ENCODE results near the gene CPLX3.
A peak's percentile ranks its signal among the peaks of the same experiment; 100 is the strongest.

The CPLX3 gene

DNA sequence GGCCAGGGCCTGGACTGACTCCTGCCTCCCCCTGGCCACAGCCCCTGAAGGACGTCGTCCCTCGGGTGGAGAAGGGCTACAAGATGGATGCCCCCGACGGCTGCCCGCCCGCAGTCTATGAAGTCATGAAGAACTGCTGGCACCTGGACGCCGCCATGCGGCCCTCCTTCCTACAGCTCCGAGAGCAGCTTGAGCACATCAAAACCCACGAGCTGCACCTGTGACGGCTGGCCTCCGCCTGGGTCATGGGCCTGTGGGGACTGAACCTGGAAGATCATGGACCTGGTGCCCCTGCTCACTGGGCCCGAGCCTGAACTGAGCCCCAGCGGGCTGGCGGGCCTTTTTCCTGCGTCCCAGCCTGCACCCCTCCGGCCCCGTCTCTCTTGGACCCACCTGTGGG, 24.1 kb upstream of the CPLX3 start:
- DNase-seq (ENCODE audit: low spot score), result no peak

DNA sequence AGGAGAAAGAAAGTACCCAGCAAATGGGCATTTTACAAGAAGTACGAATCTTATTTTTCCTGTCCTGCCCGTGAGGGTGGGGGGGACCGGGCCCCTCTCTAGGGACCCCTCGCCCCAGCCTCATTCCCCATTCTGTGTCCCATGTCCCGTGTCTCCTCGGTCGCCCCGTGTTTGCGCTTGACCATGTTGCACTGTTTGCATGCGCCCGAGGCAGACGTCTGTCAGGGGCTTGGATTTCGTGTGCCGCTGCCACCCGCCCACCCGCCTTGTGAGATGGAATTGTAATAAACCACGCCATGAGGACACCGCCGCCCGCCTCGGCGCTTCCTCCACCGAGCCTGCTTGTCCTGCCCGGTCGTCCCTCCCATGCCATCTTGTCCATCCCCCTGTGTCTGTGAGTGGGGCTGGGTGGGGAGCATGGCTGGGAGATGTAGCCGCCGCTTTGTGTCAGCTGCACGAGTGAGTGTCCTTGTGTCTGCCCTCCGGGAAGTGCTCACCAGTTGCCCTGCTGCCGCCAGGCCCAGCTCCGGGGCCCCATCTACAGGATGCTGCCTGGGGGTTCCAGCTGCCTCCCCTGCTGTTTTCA, 23.5 kb upstream of the CPLX3 start:
- DNase-seq (ENCODE audit: low spot score), result no peak

DNA sequence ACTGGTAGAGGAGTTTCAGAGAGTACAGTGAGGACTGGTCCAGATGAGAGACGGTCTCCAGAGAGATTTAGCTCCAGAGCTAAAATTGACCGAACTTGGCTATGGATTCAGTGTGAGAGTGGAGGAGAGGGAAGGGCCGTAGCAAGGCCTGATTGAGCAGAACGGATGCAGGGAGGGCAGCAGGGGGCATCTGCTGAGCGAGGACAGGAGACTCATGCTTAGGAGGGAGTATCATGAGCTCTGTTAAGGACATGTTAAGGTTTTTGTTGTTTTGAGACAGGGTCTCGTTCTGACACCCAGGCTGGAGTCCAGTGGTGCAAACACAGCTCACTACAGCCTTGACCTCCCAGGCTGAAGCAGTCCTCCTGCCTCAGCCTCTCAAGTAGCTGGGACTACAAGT, 21.5 kb upstream of the CPLX3 start:
- DNase-seq (ENCODE audit: low spot score), result no peak

DNA sequence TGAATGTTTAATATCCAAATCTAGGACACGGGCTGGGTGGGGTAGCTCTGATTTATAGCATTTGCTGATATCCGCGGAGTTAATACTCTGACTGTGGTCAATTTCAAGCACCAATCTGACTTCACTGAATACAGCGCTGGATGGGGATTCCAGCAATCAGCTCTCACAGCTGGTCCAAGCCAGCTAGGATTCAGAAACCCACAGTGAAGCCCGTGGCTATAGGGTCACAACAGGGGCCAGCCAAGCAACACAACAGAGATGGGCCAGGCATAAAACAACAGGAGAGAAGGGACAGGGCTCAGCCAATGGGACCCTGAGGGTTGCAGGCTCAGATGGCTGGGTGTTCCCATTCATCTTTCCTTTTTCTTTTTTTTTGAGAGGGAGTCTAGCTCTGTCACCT, 19.1 kb upstream of the CPLX3 start:
- no peak for DNase-seq (ENCODE audit: low spot score)

DNA sequence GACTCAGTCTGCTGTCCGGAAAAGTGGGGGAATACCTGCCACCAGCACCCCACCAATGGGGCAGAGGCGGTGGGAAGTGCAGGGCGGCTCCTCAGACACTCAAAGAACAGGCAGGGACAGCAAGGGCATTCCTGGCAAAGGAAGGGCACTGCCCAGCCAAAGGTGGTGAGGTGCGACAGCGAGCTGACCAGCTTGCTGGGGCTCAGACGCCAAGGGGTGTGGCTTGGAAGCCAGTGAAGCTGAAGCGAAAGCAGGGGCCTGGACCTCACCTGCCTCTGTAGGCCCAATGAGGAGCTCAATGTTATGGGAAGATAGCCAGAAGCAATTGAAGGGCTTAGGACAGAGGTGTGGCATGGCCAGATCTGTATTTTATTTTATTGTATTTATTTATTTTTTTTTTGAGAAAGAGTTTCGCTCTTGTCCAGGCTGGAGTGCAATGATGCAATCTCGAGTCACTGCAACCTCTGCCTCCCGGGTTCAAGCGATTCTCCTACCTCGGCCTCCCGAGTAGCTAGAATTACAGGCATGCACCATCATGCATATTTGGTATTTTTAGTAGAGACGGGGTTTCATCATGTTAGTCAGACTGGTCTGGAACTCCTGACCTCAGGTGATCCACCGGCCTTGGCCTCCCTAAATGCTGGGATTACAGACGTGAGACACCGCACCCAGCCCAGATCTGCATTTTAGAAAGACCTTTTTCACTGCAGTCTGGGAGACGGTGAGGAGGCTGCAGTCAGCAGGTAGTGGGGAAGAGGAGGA, 18.2 kb upstream of the CPLX3 start:
- no peak for DNase-seq (ENCODE audit: low spot score)

DNA sequence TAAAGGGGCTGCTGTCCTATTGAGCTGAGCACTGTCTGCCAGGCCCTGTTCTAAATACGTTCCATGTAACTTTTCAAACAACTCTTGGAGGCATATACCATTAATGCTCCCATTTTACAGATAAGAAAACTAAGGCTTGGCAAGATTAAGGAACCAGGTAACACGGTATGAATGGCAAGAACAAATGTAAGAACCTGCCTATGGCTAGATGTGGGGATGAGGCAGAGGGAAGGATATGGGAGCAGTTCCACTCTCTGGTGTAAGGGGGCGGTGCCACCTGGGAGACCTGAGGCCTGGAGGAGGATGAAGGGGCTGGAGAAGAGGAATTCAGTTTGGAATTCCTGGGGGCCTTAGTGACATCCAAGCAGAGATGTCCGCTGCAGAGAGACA, 17.6 kb upstream of the CPLX3 start:
- DNase-seq (ENCODE audit: low spot score), result no peak

DNA sequence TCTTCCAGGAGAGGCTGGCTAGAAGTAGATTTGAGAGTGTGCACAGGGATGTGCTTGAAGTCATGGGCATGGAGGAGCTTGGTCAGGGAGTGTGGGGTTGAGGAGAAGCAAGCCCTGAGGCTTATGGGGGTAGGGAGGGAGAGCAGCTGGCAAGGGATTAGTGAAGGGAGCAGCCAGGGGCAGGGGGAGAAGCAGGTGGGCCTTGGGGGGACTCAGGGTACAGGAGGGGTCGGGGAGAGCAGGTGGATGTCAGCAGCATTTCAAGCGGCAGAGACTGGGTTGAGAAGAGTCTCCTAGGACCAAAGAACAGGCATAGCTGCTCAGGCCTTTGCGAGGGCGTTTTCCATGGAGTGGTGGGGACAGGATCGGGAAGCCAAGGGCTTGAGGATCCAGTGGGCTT, 17.2 kb upstream of the CPLX3 start:
- no peak for DNase-seq (ENCODE audit: low spot score)

DNA sequence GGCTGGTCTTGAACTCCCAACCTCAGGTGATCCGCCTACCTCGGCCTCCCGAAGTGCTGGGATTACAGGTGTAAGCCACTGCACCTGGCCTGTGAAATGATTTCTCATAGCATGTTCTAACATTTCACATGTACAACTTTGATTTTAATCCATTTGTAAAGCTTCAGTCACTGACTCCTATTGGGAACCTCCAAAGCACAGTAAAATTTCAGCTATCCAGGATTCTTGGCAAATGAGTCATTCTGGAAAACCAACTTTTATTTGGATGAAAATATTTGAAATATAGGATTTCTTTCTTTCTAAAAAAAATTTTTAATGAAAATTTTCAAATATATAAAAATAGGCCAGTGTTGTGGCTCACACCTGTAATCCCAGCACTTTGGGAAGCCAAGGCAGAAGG, 16.5 kb upstream of the CPLX3 start:
- peak; percentile 33 for DNase-seq (ENCODE audit: low spot score)

DNA sequence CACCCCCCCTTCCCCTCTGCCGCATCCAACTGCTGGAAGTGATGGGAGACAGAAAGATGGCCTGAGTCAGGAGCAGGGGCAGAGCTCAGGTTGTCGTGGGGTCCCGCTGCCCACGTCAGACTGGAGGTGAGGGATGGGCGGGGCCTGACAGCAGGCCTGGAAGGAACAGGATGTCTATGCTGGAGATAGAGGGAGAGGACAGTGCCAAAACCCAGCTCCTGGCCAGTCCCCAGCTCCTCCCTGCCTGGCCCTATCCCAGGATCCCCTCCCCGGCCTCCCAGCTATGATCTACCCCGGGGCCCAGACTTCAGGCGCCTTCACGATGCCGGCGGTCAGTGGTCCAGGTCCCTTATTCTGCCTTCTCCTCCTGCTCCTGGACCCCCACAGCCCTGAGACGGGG, 13.9 kb upstream of the CPLX3 start, which contains the start of gene LMAN1L:
LMAN1L (plus strand) TSS at position 303 of the 400 bp plus-strand sequence; CDS start at position 323, 20 bp downstream.
- no peak for DNase-seq (ENCODE audit: low spot score)

DNA sequence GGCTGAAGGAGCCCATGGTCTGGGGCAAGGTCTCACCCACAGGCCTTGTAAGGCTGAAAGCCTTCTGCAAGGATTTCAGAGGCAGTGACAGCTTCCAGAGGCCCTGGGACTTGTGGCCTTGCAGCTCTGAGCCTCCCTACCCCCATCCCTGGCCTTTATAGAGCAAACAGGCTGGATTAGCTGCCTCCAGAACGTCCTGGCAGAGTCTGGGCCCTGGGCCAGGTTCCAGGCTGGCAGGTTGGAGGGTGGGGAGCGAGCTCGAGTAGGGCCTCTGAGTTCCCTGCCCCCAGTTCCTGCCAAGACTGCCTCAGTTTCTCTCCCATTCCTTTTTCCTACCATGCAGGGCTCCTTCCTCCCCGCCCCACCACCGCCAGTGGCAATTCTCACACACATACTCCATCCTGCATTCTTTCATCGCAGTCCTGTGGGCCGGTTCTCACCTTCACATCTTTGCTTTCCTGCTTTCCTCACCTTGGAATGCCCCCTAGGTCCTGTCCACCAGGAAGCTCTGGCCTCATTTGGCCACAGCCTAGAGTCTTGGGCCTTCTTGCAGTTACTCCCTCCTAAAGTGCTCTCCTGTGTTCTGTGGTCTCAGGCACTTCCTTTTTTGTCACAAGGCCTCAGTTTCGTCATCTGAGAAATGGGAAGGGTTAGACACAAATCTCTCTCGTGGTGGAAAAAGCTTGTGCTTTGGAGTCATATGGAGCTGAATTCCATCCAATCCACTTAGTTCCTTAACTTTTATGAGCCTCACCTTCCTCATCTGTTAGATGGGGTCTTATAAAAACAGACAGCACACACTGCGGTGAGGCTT, 11.1 kb upstream of the CPLX3 start:
- DNase-seq (ENCODE audit: low spot score), result no peak

DNA sequence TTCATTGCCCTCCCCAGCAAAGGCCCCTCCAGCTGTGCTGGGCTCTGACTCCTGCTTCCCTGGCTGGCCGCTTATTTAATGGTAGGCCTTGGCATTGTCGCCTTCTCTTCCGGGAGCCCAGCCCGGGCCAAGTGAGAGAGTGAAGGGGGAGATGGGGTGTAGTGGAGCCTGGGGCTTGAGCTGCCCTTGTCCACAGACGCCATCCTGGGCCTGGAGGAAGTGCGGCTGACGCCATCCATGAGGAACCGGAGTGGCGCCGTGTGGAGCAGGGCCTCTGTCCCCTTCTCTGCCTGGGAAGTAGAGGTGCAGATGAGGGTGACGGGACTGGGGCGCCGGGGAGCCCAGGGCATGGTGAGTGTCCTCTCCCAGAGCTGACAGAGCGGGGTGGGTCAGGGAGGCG, 10.5 kb upstream of the CPLX3 start:
- DNase-seq (ENCODE audit: low spot score), result no peak

DNA sequence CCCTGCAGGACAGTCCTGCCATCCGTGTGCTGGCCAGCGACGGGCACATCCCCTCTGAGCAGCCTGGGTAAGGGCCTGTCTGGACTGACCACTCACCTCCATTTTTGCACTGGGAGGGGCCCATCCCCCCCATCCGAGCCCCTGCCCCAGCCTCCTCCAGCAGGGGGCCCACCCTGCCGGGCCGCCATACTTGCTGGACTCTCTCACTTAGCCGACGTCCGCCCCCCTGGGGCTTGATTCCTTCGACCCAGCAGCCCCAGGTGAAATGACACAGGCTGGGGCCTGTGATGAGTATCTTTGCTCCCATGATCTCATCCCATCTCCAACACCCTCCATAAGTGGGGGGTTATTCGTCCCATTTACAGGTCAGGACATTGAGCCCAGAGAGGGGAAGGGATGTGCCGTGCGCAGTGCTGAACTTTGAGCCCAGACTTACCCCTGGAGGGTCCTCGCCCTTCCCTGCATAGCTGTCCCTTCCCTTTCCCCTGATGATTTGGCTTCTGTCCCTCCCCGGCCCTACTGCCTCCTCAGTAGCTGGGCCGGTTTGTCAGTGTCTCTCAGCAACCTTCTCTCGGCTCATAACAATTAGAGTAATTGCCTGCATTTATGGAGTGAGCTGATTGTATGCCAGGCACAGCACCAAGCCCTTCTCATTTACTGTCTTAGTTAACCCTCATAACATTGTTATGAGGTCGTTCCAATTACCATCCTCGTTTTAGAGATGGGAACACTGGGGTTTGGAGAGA, 9.6 kb upstream of the CPLX3 start:
- peak; percentile 29 for DNase-seq (ENCODE audit: low spot score)

DNA sequence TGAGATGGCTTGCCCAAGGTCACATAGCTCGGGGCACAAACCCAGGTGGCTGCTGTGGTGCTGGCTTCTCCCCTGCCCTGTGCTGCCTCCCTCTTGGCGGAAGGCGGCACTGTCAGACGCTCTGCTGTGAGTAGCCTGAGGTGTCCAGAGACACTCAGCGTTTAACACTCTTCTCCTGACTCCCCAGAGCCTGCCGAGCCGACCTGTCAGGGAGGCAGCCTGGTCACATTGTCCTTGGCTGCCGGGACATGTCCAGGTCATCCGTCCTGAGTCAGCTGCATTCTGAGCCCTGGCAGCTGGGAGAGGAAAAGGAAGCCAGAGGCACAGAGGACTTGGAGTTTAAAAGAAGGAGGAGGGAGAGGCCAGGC, 9.1 kb upstream of the CPLX3 start:
- peak; percentile 39 for DNase-seq (ENCODE audit: low spot score)

DNA sequence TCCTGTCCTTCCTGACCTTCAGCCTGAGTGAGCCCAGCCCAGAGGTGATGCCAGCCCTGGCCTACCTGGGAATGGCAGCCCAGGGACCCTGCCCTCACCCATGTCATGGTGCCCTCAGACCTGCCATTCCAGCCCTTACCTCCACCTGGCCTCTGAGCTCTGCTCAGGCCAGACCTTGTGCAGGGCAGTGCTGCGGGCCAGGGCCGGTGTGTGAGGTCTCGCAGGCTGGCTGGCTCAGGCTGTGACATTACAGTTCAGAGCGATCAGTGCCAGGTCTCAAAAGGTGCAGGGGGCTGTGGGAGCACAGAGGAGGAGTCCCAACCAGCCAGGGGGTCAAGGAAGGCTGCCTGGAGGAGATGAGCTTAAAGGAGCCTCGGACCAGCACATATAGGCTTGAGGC, 6.4 kb upstream of the CPLX3 start:
- DNase-seq (ENCODE audit: low spot score), result no peak

DNA sequence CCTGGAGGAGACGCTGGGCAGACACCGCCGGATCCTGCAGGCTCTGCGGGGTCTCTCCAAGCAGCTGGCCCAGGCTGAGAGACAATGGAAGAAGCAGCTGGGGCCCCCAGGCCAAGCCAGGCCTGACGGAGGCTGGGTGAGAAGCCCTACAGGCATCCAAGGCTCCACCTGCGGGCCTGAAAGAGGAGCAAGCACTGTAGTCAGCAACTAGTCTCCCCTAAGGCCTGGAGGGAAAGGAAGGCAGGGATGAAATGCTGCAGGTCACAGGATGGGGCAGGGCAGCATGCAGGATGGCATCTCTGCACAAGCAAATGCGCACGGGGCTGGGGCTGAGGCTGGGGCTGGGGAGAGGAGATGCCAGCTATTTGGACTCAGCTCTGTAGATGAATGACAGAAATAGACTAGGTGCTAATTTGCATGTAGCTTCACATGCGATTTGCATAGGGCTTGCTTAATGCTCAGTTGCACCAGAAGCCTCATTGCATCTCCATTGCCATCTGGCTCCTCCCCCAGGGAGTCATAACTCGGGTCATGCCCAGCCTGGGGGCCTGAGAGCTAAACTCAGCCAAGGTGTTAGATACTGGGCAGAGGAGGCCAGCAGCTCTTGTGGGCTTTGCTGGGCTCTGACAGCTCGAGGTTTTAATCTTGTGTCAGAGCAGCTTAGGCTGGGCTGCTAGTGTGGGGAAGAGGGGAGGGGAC, 5.2 kb upstream of the CPLX3 start:
- DNase-seq (ENCODE audit: low spot score), result no peak

DNA sequence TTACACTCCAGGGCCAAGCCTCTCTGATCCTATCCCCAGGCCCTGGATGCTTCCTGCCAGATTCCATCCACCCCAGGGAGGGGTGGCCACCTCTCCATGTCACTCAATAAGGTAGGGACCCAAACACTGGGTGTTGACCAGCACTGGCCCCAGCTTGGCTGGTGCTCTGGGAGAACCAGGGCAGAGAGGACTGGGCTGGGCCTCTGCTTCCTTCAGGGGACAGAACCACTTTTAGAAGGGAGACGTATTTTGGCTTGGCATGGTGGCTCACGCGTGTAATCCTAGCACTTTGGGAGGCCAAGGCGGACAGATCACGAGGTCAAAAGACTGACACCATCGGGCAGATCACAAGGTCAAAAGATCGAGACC, 4.7 kb upstream of the CPLX3 start:
- no peak for DNase-seq (ENCODE audit: low spot score)

DNA sequence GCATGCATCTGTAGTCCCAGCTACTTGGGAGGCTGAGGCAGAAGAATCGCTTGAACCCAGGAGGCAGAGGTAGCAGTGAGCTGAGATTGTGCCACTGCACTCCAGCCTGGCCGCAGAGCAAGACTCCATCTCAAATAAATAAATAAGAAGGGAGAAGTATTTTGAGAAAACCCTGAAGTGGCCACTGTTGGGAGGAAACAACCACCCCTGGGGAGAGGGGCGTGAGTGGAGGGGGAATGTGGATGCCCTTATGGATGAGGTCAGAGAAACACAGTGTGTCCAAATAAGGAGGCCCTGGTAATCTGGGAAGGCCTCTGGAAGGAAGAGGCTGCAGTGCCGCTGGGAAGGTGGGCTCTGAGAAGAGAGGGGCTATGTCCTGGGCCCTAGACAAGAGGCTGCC, 4.2 kb upstream of the CPLX3 start:
- DNase-seq (ENCODE audit: low spot score), result no peak

DNA sequence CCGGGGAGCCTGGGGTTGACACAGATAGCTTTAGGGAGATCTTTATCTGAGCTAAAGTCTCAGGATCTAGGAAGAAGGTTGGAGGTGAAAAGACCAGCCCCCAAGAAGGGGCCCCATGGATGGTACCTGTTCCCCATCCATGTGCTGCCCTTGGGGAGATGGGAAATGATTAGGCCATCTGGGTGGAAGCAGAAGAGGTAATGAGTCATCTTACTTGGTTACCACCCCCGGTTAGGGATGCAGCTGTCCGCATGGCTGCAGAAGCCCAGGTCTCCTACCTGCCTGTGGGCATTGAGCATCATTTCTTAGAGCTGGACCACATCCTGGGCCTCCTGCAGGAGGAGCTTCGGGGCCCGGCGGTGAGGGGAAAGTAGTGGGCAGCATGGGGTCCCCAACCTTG, 3.1 kb upstream of the CPLX3 start:
- no peak for DNase-seq (ENCODE audit: low spot score)

DNA sequence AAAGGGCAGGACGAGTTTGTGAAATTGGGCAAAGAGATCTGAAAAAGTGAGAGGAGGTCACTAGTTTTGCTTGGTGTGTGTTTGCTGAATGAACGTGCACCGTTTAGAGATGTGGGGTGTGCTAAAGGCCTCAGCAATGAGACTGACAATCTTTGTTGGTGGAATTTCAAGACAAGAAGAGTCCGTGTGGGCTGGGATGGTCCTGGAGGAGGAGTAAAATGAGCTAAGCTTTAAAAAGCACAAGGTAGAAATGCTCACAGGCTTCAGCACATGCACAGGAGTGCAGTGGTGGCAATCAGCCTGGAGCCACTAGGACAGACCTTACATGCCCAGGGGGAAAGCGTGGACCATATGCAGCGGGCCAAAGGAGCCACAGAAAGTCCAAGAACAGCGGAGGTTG, 1.5 kb upstream of the CPLX3 start:
- DNase-seq (ENCODE audit: low spot score), result no peak

DNA sequence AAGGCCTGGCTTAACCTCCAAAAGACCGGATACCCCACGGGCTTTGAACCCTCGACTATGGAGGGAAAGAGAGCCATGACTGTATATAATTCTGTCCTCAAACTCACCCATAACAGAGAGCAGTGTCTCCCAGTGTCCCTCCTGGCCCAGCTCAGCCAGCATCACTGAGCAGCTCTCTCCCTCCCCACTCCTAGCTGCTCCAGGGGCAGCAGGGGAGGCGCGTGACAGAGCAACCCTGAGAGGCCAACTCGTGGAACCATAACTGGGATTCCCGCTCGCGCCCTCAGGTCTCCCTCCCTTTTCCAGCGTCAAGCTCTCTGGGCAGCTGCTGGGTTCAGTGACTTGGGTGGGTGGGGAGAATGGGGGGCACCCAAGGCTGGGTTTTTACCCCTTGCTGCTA, 561 bp upstream of the CPLX3 start:
- no peak for DNase-seq (ENCODE audit: low spot score)

DNA sequence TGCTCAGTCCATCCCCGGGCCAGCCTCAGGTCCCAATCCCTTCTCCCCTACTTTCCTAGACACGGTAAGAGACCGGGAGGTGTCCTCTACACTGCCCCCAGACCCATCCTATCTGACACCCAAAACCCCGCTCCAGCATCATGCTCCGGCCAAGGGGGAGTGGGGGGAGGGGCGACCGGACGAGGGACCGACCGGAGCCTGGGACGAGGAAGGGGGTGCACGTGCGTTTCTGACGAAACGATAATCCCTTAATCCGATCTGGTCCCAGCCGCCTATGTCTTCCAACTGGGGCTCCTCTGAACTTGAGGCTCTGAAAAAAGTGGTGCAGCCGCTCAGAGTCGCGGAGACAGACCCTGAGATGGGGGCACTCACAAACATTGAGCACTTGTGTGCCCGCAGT, 494 bp downstream of the CPLX3 start:
- no peak for DNase-seq (ENCODE audit: low spot score)

DNA sequence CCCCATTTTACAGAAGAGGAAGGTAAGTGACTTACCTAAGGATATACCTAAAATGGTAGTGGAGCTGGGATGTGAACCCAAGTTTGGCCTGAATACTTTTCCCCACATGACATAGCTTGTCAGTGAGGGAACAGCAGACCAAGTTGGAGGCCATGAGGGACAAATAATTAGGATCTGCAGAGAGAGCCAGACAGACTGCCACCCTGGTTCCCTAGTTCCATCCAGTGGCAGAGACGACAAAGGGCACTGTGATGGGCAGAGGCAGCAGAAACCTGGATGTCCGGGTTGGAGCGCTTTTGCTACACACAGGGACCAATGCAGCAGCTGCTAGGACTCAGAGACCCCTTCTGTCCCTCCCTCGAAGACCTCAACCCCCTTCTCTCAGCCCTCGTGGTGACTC, 1.2 kb downstream of the CPLX3 start:
- no peak for DNase-seq (ENCODE audit: low spot score)
